Measurements from ENCODE around the gene ERGIC3.

DNA sequence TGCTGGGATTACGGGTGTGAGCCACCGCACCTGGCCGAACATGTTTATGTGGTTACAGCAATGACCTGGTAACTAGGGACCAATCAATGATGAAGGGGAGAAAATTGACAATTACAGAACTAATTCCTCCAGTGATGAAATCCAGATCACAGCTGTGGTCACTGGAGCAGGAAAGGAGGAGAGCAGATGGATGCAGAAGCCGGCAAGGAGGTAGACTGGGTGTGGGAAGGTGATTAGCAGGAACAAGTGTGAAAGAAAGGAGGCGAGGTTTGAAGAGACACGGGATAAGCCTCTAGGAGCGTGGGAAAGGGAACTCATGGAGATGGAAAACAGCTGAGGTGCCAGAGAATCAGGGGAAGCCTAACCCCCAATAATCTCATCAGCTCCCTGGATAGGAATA, 56.6 kb downstream of the ERGIC3 start:
- TF ChIP-seq, protein P1, sequence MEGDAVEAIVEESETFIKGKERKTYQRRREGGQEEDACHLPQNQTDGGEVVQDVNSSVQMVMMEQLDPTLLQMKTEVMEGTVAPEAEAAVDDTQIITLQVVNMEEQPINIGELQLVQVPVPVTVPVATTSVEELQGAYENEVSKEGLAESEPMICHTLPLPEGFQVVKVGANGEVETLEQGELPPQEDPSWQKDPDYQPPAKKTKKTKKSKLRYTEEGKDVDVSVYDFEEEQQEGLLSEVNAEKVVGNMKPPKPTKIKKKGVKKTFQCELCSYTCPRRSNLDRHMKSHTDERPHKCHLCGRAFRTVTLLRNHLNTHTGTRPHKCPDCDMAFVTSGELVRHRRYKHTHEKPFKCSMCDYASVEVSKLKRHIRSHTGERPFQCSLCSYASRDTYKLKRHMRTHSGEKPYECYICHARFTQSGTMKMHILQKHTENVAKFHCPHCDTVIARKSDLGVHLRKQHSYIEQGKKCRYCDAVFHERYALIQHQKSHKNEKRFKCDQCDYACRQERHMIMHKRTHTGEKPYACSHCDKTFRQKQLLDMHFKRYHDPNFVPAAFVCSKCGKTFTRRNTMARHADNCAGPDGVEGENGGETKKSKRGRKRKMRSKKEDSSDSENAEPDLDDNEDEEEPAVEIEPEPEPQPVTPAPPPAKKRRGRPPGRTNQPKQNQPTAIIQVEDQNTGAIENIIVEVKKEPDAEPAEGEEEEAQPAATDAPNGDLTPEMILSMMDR (IDR thresholded peaks at IDR 0.05) = no peak
- TF ChIP-seq POLR2AphosphoS5 (IDR thresholded peaks at IDR 0.05; ENCODE audit: insufficient read depth in 1 of 2, low read depth in 1 of 2) (no peak), POLR2A (IDR thresholded peaks at IDR 0.05) (no peak)

Data from vagina (tissue), 2 donors.